HepG2 (cell line): Measurements from ENCODE around the gene ABCG1. TPM values are rescaled to one million over a fixed set of nuclear protein-coding genes. Genes with fewer than 3 reads are reported as not detected.

Source experiments
- ATAC-seq: fragments of 200-7000 bp; cut with Tn5 transposase; 3 replicates; pipeline ENCODE4 v1.9.1; 2020; ENCODE audit warnings: mild to moderate bottlenecking, moderate library complexity
- BruUV-seq: library from RNA; stranded (reverse); fragments of 400-500 nt; replicated peaks from 2 replicates; lab custom pipeline; 2021; lab: Mats Ljungman, UMichigan
- CTCF ChIA-PET: fragments of 300-600 bp; formaldehyde crosslinking; extraction: SDS; loops from one replicate; lab custom pipeline; 2021; ENCODE audit warnings: low total read pairs, inconsistent platforms, low intra/inter-chr PET ratio; lab: Yijun Ruan, JAX
- POLR2A ChIA-PET: fragments of 350-600 bp; sonication (Branson Sonifier 250); formaldehyde crosslinking; loops from one replicate; lab custom pipeline; 2020; ENCODE audit warnings: antibody characterized with exemption, inconsistent platforms; lab: Yijun Ruan, JAX
- DNase-seq: peaks from one replicate; pipeline ENCODE4 v3.0.0-alpha.2; 2015; ENCODE audit warnings: low spot score
- FAIRE-seq: peaks from 3 replicates; lab custom pipeline; 2011; peaks lifted over from hg19 to GRCh38; lab: Jason Lieb, UNC
- H2AFZ ChIP-seq: one replicate; pipeline ENCODE4 v1.6.1; 2011; ENCODE audit warnings: low read length, inconsistent platforms
- H3K27ac ChIP-seq: fragments of 300-600 bp; 3 replicates; pipeline ENCODE4 v1.8.0; 2011; ENCODE audit warnings: mixed run types, mild to moderate bottlenecking, mixed read lengths, low read length, inconsistent platforms; ENCODE audit not compliant: insufficient read depth; ENCODE audit errors: extremely low read length
- H3K27me3 ChIP-seq, 2 experiments: fragments of 200-600 bp in 1 of 2; 2 replicates in 1 of 2; 3 replicates in 1 of 2; pipeline versions ENCODE4 v1.6.0 to v1.8.0; 2011; ENCODE audit warnings: low read length in 2 of 2, mild to moderate bottlenecking in 2 of 2, moderate library complexity in 2 of 2, inconsistent platforms in 1 of 2; ENCODE audit not compliant: insufficient read depth in 2 of 2, control insufficient read depth in 1 of 2
- H3K36me3 ChIP-seq, 2 experiments: fragments of 200-600 bp in 1 of 2; replicated peaks in 1 of 2; 2 replicates in 1 of 2; 3 replicates in 1 of 2; pipeline versions ENCODE4 v1.5.1 to v1.8.0; 2011; ENCODE audit warnings: low read length in 2 of 2, inconsistent platforms in 1 of 2; ENCODE audit not compliant: insufficient read depth in 2 of 2, control insufficient read depth in 1 of 2
- H3K4me1 ChIP-seq: 2 replicates; pipeline ENCODE4 v1.5.1; 2012; ENCODE audit warnings: low read length, inconsistent platforms; ENCODE audit not compliant: insufficient read depth
- H3K4me2 ChIP-seq: 2 replicates; pipeline ENCODE4 v1.6.0; 2011; ENCODE audit warnings: low read depth, low read length, inconsistent platforms
- H3K4me3 ChIP-seq, 3 experiments: fragments of 200-600 bp in 1 of 3; sonication (generic), shearing (Covaris generic) in 1 of 3; replicated peaks in 1 of 3; 2 replicates each; pipeline ENCODE4 v1.5.1; 2011 to 2016; ENCODE audit warnings: low read length in 3 of 3, inconsistent platforms in 2 of 3, low read depth in 2 of 3, mild to moderate bottlenecking in 2 of 3, control low read depth in 1 of 3, mixed read lengths in 1 of 3; ENCODE audit not compliant: insufficient read depth in 1 of 3
- H3K79me2 ChIP-seq: one replicate; pipeline ENCODE4 v1.6.1; 2011; ENCODE audit warnings: low read length, inconsistent platforms; ENCODE audit not compliant: insufficient read depth
- H3K9ac ChIP-seq: 2 replicates; pipeline ENCODE4 v1.6.0; 2011; ENCODE audit warnings: mild to moderate bottlenecking, low read depth, low read length, inconsistent platforms; ENCODE audit not compliant: insufficient read depth
- H3K9me3 ChIP-seq: 2 replicates; pipeline ENCODE4 v1.5.1; 2012; ENCODE audit warnings: mild to moderate bottlenecking, low read length
- H4K20me1 ChIP-seq: 2 replicates; pipeline ENCODE4 v1.6.0; 2011; ENCODE audit warnings: inconsistent platforms, mild to moderate bottlenecking, low read length, moderate library complexity; ENCODE audit not compliant: insufficient read depth
- AGO1 ChIP-seq: fragments of 200-400 bp; formaldehyde crosslinking; IDR thresholded peaks from 2 replicates; pipeline ENCODE4 v1.6.1; 2017; ENCODE audit warnings: mild to moderate bottlenecking, low read depth, low read length, moderate library complexity; ENCODE audit not compliant: poor library complexity, severe bottlenecking
- GLMP ChIP-seq: sonication (generic); formaldehyde crosslinking; IDR thresholded peaks from 2 replicates; pipeline ENCODE4 v1.9.0; 2021; ENCODE audit warnings: missing genetic modification reagents, mild to moderate bottlenecking, borderline replicate concordance
- JUNB ChIP-seq: sonication (generic); formaldehyde crosslinking; IDR thresholded peaks from 2 replicates; pipeline ENCODE4 v1.8.0; 2022; ENCODE audit warnings: missing genetic modification reagents, mild to moderate bottlenecking, borderline replicate concordance
- NPAS2 ChIP-seq: sonication (generic); formaldehyde crosslinking; IDR thresholded peaks from 2 replicates; pipeline ENCODE4 v1.8.0; 2022; ENCODE audit warnings: mild to moderate bottlenecking, missing genetic modification reagents, borderline replicate concordance
- PREB ChIP-seq: sonication (generic); formaldehyde crosslinking; IDR thresholded peaks from 2 replicates; pipeline ENCODE4 v1.4.0; 2020; ENCODE audit warnings: missing genetic modification reagents
- RFX1 ChIP-seq: fragments of 450-650 bp; IDR thresholded peaks from 2 replicates; pipeline ENCODE4 v1.6.1; 2017
- ZBTB26 ChIP-seq: IDR thresholded peaks from 2 replicates; pipeline ENCODE4 v1.6.1; 2016; ENCODE audit warnings: missing compliant biosample characterization, missing genetic modification reagents, borderline replicate concordance
- ZMAT5 ChIP-seq: sonication (generic); formaldehyde crosslinking; IDR thresholded peaks from 2 replicates; pipeline ENCODE4 v1.5.0; 2020; ENCODE audit warnings: mild to moderate bottlenecking, low read depth, missing genetic modification reagents, borderline replicate concordance
- ZMYM2 ChIP-seq: sonication (generic); formaldehyde crosslinking; IDR thresholded peaks from 2 replicates; pipeline ENCODE4 v1.8.0; 2022; ENCODE audit warnings: mild to moderate bottlenecking, missing genetic modification reagents
- ZNF136 ChIP-seq: sonication (generic); formaldehyde crosslinking; IDR thresholded peaks from 2 replicates; pipeline ENCODE4 v1.8.1; 2022; ENCODE audit warnings: low read depth, mild to moderate bottlenecking, moderate library complexity, missing genetic modification reagents
- ZNF251 ChIP-seq: sonication (generic); formaldehyde crosslinking; IDR thresholded peaks from 2 replicates; pipeline ENCODE4 v1.9.0; 2021; ENCODE audit warnings: mild to moderate bottlenecking, missing genetic modification reagents
- ZNF570 ChIP-seq: sonication (generic); formaldehyde crosslinking; IDR thresholded peaks from 2 replicates; pipeline ENCODE4 v1.4.0; 2020; ENCODE audit warnings: mild to moderate bottlenecking, missing genetic modification reagents, borderline replicate concordance
- ZNF678 ChIP-seq: sonication (generic); formaldehyde crosslinking; IDR thresholded peaks from 2 replicates; pipeline ENCODE4 v1.4.0; 2020; ENCODE audit warnings: mild to moderate bottlenecking, missing genetic modification reagents
- ZXDC ChIP-seq: sonication (generic); formaldehyde crosslinking; IDR thresholded peaks from 2 replicates; pipeline ENCODE4 v1.5.0; 2020; ENCODE audit warnings: mild to moderate bottlenecking, missing genetic modification reagents
- WGBS: methylation state at CpG from one replicate; pipeline ENCODE4 v1.1.6; 2017; ENCODE audit warnings: low lambda C conversion rate; 5-methylcytosine and 5-hydroxymethylcytosine counted together
- in situ Hi-C: cut with HindIII; loops from 2 replicates; pipeline ENCODE4 v1.10.0; 2017; ENCODE audit warnings: low pct_unique_long_range_greater_than_20kb; ENCODE audit not compliant: extremely low pct_ligation_motif_present
- intact Hi-C: fragments of 100-400 bp; cut with micrococcal nuclease; formaldehyde crosslinking; loops from one replicate; pipeline ENCODE4 v1.10.0; 2022; ENCODE audit not compliant: unreplicated experiment
- polyA plus RNA-seq, 8 experiments: library from polyadenylated mRNA; depleted of rRNA in 3 of 8; stranded (reverse) in 7 of 8; unstranded in 1 of 8; fragments of >200 nt; fragmentation: Illumina TruSeq in 4 of 8; extraction: Trizol in 4 of 8; gene quantifications; 2 replicates each; pipeline versions ENCODE4 v1.2.1 to v1.2.3, GENCODE V29; 2011 to 2016; ENCODE audit warnings: low read depth in 4 of 8, missing spikeins in 1 of 8, mixed read lengths in 1 of 8; ENCODE audit not compliant: insufficient read depth in 1 of 8
- total RNA-seq, 5 experiments: library from RNA; depleted of rRNA; stranded (reverse); fragments of >200 nt; fragmentation: Illumina TruSeq; extraction: Trizol; gene quantifications; 2 replicates each; pipeline ENCODE4 v1.2.3, GENCODE V29; 2016; ENCODE audit warnings: low read depth in 1 of 5

ABCG1 gene
- total and polyA plus RNA-seq, 2 of the 13 experiments (the other 11 are each of a cell fraction or from before 2014, with no cell fraction given) = 0.04 TPM; not detected in 1

- WGBS = no CpG with 5 or more reads among the region's 8 CpGs
- no peak overlapping the region for H3K9ac ChIP-seq
- FAIRE-seq (no peak), DNase-seq (no peak), ATAC-seq (no peak)
- intact Hi-C loops (no loop called here), in situ Hi-C loops (no loop called here)
- H3K27ac ChIP-seq = no peak overlapping the region
- POLR2A ChIA-PET = no interaction called here
- H3K4me2 ChIP-seq = no peak overlapping the region
- H3K9me3 ChIP-seq = no peaks in the 10 kb centered on the region
- H3K27me3 ChIP-seq = peaks cover 0 to 49% of the 10 kb centered on the region in 2 experiments; a peak in 3 of 5 replicates
- no TSS peak for BruUV-seq
- H3K4me3 ChIP-seq = no peak overlapping the region
- no peaks in the 10 kb centered on the region for H3K79me2 ChIP-seq
- peaks cover 18% of the 10 kb centered on the region for H3K4me1 ChIP-seq
- H3K36me3 ChIP-seq = no peaks in the 10 kb centered on the region
- H4K20me1 ChIP-seq = no peaks in the 10 kb centered on the region
- CTCF ChIA-PET = no interaction called here
- no peak overlapping the region for H2AFZ ChIP-seq
- TF ChIP-seq ZNF678 (CRISPR knock-in tag) (no peak), NPAS2 (CRISPR knock-in tag) (no peak), ZBTB26 (CRISPR knock-in tag) (no peak), ZNF251 (CRISPR knock-in tag) (no peak), GLMP (no peak), ZMYM2 (CRISPR knock-in tag) (no peak), JUNB (CRISPR knock-in tag) (no peak), ZXDC (CRISPR knock-in tag) (no peak), RFX1 (no peak), AGO1 (no peak), PREB (CRISPR knock-in tag) (no peak), ZNF570 (CRISPR knock-in tag) (no peak), ZNF136 (CRISPR knock-in tag) (no peak), ZMAT5 (CRISPR knock-in tag) (no peak)
Measured at GRCh38 chr21:42239556-42239955, 20.6 kb downstream of the ABCG1 start.
